ENCODE measurements around the gene CASP10. TPM values are rescaled to one million over a fixed set of nuclear protein-coding genes. Genes with fewer than 3 reads are reported as not detected.

Gene CASP10
- total RNA-seq, 4 donors from 2014 or later, result 2.4 to 7.3 (median 3.6) TPM

GRCh38 chr2:201273330-201273983 lies 90.5 kb downstream of the CASP10 start:
- no peak for ATAC-seq
- in situ Hi-C loops (cut with MboI; ENCODE audit: low sequenced_read_pairs in 4 of 4) (no loop called here), intact Hi-C loops (cut with DNase I; ENCODE audit: low total_unique reads) (no loop called here)
- Histone ChIP-seq H3K36me3 (no peaks in the 10 kb centered on the region), H3K9me3 (no peaks in the 10 kb centered on the region), H3K4me3 (no peak overlapping the region), H3K27me3 (no peaks in the 10 kb centered on the region), H3K4me1 (no peaks in the 10 kb centered on the region), H3K27ac (no peak overlapping the region)
- TF ChIP-seq, protein P1, sequence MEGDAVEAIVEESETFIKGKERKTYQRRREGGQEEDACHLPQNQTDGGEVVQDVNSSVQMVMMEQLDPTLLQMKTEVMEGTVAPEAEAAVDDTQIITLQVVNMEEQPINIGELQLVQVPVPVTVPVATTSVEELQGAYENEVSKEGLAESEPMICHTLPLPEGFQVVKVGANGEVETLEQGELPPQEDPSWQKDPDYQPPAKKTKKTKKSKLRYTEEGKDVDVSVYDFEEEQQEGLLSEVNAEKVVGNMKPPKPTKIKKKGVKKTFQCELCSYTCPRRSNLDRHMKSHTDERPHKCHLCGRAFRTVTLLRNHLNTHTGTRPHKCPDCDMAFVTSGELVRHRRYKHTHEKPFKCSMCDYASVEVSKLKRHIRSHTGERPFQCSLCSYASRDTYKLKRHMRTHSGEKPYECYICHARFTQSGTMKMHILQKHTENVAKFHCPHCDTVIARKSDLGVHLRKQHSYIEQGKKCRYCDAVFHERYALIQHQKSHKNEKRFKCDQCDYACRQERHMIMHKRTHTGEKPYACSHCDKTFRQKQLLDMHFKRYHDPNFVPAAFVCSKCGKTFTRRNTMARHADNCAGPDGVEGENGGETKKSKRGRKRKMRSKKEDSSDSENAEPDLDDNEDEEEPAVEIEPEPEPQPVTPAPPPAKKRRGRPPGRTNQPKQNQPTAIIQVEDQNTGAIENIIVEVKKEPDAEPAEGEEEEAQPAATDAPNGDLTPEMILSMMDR (IDR thresholded peaks at IDR 0.05 in 4 of 5, conservative IDR thresholded peaks at IDR 0.05 in 1 of 5), result no peak
- TF ChIP-seq POLR2A (IDR thresholded peaks at IDR 0.05), result no peak
- no peak for DNase-seq

DNA sequence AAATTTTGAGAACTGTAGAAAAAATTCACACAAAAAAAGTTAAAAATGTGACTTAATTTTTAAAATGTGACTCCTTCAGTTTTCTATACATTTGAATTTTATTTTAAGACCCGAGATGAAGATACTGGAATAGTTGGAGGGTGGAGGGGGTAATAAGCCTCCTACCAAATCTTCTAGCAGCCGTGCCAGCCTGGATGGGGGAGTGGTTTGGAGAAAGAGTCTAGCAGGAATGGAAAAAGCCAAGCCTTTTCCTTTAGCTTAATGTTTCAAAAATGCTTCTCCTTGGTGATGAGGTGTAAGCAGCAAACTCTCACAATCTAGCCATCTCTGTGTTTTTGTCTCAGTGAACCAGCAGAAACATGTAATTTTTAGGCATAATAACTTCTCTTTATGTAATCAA lies 92.1 kb downstream of the CASP10 start:
- ATAC-seq (no peak), DNase-seq (no peak)
- in situ Hi-C loops (cut with MboI; ENCODE audit: low sequenced_read_pairs in 4 of 4) (no loop called here), intact Hi-C loops (cut with DNase I; ENCODE audit: low total_unique reads) (no loop called here)
- Histone ChIP-seq H3K9me3 (no peaks in the 10 kb centered on the region), H3K4me1 (no peaks in the 10 kb centered on the region), H3K36me3 (no peaks in the 10 kb centered on the region), H3K4me3 (no peak overlapping the region), H3K27ac (no peak overlapping the region), H3K27me3 (no peaks in the 10 kb centered on the region)
- TF ChIP-seq, protein P1 (IDR thresholded peaks at IDR 0.05 in 4 of 5, conservative IDR thresholded peaks at IDR 0.05 in 1 of 5), result no peak
- no peak for TF ChIP-seq POLR2A (IDR thresholded peaks at IDR 0.05)

GRCh38 chr2:201275990-201276389 lies 93.0 kb downstream of the CASP10 start:
- TF ChIP-seq, protein P1 (IDR thresholded peaks at IDR 0.05 in 4 of 5, conservative IDR thresholded peaks at IDR 0.05 in 1 of 5), result no peak
- TF ChIP-seq POLR2A (IDR thresholded peaks at IDR 0.05), result no peak
- Histone ChIP-seq H3K4me3 (no peak overlapping the region), H3K27me3 (no peaks in the 10 kb centered on the region), H3K36me3 (no peaks in the 10 kb centered on the region), H3K27ac (no peak overlapping the region), H3K9me3 (no peaks in the 10 kb centered on the region), H3K4me1 (no peaks in the 10 kb centered on the region)
- no peak for ATAC-seq
- DNase-seq, result no peak
- in situ Hi-C loops (cut with MboI; ENCODE audit: low sequenced_read_pairs in 4 of 4) (no loop called here), intact Hi-C loops (cut with DNase I; ENCODE audit: low total_unique reads) (no loop called here)

DNA sequence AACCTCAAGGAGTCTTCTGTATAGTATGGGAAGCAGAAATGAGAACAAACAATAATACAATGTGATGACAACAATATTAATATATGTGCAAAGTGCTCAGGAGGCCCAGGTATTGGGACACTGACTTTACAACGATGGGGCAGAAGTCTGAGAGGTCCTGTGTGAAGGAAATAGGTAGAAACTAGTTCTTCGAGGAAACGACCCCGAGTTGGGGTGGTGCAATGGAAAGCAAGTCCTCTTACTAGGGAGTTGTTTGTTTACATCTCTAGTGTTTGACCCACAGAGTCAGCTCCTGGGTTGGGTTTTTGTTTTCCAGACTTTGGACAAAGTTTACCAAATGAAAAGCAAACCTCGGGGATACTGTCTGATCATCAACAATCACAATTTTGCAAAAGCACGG lies 93.6 kb downstream of the CASP10 start:
- in situ Hi-C loops (cut with MboI; ENCODE audit: low sequenced_read_pairs in 4 of 4), result no loop called here
- H3K9me3 ChIP-seq, result no peaks in the 10 kb centered on the region

More for the DNA sequence above, 93.6 kb downstream of the CASP10 start:
- H3K4me1 ChIP-seq, result no peaks in the 10 kb centered on the region
- TF ChIP-seq POLR2A (IDR thresholded peaks at IDR 0.05), result no peak
- intact Hi-C loops (cut with DNase I; ENCODE audit: low total_unique reads), result no loop called here
- H3K27ac ChIP-seq, result no peak overlapping the region
- no peaks in the 10 kb centered on the region for H3K36me3 ChIP-seq
- ATAC-seq (no peak), DNase-seq (no peak)
- H3K4me3 ChIP-seq, result no peak overlapping the region
- H3K27me3 ChIP-seq, result no peaks in the 10 kb centered on the region

Other genes with a start within 250 kb of the CASP10 start
- gene ORC2, start 219.5 kb upstream of the CASP10 start, total RNA-seq, result 10 to 100 TPM in 1 of 4 donors, 1 to 10 TPM in 3; 4.7 to 16.1 (median 6.8) TPM
- gene HYCC2, start 111.5 kb upstream of the CASP10 start, total RNA-seq, result 10 to 100 TPM in 1 of 4 donors, 1 to 10 TPM in 3; 2.3 to 12.5 (median 3.5) TPM
- 100 to 1,000 TPM; 107 to 146 (median 135) TPM for gene NDUFB3, start 111.1 kb upstream of the CASP10 start, total RNA-seq
- 100 to 1,000 TPM; 298 to 491 (median 352) TPM for gene CFLAR, start 67.0 kb upstream of the CASP10 start, total RNA-seq
- 1 to 10 TPM; 2.3 to 3.5 (median 2.9) TPM for gene CASP8, start 77.4 kb downstream of the CASP10 start, total RNA-seq
- gene FLACC1, start 174.2 kb downstream of the CASP10 start, total RNA-seq, result 1 to 10 TPM in 3 of 4 donors, under 1 TPM in 1; 0.72 to 1.7 (median 1.4) TPM

Data from gastrocnemius medialis (tissue), 4 donors.